Stimulated activated CD8-positive, alpha-beta memory T cell treated with anti-CD3 and anti-CD28 coated beads, Interleukin-7, amount 100 ng/mL, for 48 hours (primary cell): ENCODE results near the gene SF3B3.

Source experiments
- DNase-seq, 2 donors: peaks; one replicate each; pipeline ENCODE4 v3.0.0-alpha.2; 2020; ENCODE audit warnings: low read depth in 1 of 2; ENCODE audit errors: extremely low read depth in 1 of 2

SF3B3 gene

DNA sequence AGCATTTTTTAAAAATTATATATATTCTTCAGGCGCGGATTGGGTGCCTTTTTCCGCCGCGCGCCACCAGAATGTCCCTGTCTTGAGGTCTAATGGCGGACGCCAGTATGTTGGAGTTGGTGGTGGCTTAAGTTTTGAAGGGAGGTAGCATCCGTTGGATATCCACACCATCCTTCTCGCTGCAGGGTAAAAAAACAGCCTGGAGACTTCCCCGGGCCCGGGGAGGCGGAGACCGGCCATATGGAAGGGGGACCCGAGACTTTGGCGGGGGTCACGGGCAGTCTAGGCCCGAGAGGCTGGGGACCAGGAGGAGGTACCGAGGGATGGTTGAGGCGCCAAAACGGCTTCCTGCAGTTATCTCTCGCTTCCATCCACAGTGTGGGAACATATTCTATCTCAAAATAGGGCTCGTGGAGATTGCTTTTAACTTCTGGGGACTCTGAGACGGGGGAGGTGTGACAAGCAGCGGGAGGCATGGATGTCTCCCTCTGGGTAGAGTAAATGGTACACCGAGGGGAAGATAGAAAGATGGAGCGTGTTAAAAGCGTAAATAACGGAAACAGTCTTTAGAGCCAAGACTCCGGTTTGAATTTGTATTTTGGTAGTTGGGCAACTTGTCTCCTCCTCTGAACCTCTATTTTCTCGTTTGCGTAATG lies at the start of gene SF3B3:
SF3B3 (plus strand) TSS at position 74 of the 656 bp plus-strand sequence. CDS start 2,841 bp downstream, outside the sequence.
- peak in 1 of 2 donors; percentile 23 for DNase-seq

DNA sequence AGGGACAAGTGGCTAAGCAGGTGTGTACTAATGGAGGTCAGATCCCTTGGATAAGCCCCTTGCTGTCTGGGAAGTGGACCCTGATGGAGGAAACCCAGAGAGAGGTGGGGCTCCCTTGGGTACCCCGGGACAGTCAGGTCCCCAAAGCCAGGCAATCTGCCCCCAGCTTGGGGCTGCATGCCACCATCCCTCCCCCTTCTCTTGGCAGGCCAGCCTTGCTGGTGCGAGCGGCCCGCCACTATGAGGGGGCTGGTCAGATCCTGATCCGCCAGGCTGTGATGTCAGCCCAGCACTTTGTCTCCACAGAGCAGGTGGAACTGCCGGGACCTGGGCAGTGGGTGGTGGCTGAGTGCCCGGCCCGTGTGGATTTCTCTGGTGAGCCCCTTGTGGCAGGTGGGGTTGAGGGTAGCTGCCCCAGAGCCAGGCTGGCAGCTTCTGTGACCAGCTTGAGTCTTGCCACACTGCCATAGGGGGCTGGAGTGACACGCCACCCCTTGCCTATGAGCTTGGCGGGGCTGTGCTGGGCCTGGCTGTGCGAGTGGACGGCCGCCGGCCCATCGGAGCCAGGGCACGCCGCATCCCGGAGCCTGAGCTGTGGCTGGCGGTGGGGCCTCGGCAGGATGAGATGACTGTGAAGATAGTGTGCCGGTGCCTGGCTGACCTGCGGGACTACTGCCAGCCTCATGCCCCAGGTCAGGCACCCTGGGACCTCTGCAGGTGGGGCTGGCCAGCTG lies 49.1 kb upstream of the SF3B3 start:
- DNase-seq, result no peak

DNA sequence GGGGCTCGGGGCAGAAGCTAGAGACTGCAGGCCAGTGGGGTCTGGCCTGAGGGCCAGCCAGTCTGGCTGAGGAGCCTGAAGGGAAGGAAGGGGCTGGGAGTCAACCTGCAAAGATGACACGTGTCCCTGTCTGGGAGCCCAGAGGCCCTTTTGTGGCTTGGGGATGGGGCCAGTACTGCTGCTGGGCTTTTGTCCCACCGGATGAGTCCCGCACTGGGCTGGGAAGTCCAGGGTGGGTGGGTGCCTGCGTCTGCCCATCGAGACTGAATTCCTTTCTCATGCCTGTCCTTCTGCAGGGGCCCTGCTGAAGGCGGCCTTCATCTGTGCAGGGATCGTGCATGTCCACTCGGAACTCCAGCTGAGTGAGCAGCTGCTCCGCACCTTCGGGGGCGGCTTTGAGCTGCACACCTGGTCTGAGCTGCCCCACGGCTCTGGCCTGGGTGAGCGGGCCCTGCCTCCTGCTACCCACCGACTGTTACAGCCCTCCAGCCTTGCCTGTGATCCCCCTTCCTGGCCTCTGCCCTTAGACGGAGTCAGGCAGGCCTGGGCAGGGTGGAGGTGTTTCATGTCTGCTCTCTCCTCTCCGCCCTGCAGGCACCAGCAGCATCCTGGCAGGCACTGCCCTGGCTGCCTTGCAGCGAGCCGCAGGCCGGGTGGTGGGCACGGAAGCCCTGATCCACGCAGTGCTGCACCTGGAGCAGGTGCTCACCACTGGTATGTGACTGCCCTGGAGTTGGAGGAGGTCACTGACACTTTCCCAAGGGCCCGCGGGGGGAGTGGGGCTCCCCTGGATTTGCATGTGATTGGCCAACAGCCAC lies 48.4 kb upstream of the SF3B3 start:
- no peak for DNase-seq

DNA sequence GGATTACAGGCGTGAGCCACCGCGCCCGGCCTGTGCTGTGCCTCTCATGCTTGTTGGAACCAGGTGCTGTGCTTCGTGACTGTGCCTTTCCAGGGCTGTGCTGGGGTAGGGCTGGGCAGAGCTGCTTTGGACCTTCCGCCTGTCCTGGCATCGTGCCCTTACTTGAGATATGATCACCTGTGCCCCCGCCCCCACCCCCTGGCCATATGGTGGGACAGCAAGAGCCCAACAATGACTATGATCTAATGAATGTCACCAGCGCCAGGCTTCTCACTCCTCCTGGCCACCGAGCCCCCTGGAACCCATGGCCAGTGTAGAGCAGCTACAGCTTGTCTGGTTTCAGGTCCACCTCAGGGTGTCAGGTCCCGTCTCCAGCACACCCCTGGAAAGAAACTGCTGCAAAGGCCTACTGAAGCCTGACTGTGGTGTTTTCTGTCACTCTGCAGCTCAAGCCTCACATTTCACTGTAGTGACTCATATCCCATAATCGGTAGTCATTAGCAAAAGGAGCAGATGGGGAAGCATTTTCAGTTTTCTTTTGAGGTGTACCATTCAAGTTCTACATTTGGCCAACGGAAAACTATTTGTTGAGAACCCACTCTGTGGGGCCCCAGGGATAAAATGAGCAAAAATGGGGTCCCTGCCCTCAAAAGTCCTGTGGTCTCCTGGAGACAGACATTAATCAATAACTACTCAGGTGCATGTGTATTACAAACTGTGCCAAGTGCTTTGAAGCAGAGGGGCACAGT lies 47.2 kb upstream of the SF3B3 start:
- DNase-seq, result peak; percentile 34 to 50

DNA sequence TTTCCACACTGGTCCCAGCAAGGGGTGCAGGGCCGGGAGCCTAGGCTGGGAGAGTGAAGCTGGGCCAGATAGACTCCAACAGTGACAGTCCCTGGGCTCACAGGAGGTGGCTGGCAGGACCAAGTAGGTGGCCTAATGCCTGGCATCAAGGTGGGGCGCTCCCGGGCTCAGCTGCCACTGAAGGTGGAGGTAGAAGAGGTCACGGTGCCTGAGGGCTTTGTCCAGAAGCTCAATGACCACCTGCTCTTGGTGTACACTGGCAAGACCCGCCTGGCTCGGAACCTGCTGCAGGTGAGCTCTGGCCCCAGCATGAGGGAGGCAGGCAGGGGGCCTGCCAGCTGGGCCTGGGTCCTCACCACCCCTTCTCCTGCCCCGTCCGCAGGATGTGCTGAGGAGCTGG lies 45.4 kb upstream of the SF3B3 start:
- no peak for DNase-seq

DNA sequence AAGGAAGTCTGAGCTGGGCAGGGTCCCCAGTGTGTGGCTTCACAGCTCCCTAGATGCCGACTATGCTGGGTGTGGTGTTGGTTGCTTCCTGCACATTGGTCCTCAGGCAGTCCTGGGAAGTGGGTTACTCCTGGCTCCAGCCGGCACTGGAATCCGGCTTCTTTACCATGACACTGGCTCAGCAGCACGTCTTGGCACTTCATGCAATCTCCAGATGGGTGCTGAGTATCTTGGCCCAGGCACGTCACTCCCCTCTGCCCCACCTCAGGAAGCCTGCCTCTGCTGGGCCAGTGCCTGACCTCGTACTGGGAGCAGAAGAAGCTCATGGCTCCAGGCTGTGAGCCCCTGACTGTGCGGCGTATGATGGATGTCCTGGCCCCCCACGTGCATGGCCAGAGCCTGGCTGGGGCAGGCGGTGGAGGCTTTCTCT lies 44.7 kb upstream of the SF3B3 start:
- no peak for DNase-seq

DNA sequence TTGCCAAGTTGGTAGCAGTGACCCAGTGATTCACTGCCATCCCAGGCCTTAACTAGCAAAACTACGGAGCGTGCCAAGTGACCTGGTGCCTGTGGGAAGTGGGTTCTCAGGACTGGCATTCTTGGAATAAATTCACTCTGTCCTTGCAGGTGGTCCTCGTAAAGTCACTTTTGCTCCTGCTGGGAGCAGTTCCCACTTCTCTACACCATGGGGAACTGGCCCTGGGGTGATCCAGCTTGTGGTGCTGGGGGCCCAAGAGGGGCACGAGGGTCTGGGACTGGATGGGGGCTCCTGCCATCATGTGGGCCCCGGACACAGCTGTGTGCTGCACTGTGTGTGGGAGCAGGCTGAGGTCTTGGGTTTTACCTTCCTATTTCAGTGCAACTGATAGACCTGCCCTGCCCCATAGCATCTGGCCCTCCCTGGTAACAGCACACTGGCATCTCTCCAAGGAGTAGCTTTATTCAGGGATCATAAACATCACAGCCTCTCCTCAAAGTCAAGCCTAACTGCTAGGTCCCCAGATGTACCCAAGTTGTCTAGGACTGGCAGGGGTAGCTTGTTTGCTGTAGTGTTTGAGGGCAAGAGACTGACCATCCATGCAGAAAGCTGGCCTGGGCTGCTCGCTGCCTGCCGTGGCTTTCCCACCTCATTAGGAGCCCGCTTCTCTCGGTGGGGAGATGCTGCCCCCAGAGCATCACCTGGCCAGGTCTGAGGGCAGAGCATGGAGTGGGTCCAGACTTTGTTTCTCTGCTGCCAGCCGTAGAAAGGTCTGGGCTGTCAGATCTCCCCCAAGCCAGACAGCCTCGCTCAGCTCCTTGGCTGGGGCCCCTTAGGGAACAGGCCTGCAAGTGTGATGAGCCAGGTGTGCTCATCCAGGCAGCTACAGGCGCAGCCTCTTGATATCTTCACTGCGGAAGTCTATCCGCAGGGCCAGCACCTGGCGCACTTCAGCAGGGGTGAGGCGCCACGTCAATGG lies 43.2 kb upstream of the SF3B3 start:
- no peak for DNase-seq

DNA sequence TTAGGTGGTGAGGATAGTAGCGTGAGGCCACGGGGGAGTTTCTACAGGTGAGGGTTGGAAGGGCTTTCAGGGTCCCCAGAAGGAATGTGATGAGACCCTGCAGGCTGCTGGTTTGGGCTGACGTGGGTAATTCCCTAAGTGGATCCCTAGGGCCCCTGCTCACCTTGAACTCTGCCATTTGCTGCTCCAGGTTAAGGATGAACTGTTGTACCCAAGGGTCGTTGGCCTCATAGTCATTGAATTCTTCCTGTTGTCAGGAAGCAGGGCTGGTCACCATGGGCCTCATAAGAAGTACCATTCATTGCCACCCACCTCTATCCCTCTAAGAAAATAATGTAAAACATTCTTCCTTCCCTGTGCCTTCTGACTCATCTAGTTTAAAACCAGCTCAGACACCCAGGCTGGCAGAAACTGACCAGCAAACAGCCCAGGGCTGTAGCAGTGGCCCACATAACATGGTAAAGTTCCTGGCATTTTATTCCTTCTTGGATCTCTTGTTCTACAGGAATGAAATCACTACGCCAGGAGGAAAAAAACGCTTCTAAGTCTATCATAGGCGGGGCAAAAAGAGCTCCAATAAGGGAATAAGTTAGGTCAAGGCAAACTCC lies 41.6 kb upstream of the SF3B3 start:
- no peak for DNase-seq

DNA sequence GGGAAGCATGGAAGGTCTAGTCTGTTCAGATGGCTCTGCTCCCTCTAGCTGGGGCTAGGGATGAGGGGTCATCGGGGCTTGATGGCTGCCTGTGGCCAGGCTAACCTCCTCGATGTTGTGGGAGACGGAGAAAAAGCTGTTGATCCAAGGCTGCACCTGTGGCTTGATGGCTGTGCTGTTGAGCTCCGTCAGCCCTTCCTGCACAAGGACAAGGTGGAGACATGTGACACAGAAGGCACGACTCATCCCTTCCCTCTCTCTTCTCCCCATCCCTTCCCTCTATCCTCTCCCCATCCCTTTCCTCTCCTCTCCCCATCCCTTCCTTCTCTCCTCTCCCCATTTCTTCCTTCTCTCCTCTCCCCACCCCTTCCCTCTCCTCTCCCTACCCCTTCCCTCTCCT lies 41.0 kb upstream of the SF3B3 start:
- no peak for DNase-seq

DNA sequence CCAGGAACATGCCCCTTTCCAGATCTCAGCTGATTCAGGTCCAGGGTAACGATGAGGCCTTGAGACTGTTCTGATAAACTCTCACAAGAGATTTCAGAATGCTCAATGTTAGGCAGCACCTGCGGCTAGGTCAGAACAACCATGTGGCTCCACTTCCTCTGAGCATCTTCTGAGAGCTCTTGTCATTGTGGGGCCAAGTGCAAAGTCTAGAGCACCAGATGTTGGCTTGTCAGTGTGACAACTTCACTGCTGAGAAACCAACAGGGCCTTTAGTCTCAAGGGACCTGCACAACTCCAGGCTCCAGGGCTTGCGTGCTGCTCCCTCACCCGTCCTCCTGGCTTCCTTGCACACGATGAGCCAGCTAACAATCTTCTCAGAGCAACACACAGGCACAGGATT lies 40.2 kb upstream of the SF3B3 start:
- DNase-seq, result no peak

DNA sequence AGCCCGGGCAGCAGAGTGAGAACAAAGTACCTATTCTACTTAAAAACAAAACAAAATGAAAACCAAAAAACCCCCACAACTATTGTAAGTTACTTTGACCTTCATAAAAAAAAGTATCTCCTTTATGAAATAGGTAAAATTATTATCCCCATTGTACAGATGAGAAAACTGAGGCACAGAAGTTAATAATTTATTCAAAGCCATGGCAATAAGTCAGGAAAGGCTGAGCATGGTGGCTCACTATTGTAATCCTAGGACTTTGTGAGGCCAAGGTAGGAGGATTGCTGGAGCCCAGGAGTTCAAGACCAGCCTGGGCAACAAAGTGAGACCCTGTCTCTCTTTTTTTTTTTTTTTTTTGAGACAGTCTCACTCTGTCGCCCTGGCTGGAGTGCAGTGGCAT lies 38.7 kb upstream of the SF3B3 start:
- DNase-seq, result no peak

DNA sequence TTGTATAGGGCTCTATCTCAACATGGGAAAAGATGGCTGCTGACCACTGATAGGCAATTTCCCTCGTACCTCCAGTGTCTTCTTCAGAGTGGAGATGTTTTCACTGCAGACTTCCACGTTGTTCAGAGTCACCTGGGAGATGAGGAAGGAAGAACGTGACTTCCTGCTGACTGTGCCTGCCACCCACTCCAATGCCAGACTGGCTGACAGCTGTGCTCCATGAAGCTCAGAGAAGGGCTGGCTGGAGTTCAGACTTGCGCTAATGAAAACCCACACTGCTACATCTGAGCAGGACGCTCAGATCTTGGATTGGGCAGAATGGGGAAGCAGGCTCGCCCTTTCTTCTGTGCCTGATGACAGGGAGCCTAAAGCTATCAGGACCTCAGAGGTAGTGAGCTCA lies 33.4 kb upstream of the SF3B3 start:
- no peak for DNase-seq

DNA sequence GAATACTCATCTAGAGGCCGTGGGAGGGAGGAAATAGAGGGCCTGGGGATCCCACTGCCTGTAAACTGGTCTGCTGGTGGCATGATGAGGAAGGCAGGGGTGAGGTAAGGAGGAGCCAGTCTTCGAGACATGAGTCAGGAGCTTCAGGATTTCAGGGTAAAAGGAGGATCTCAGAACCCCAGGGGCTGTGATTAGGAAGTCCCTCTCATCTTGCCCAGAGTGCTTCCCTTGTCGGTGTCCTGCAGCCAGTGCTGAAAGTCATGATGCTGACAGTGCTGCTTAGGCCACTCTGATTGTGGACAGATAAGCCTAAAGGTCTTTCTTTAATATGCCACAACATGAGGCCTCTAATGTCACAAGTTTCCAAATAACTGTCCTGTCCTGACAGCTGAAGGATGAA lies 29.8 kb upstream of the SF3B3 start:
- no peak for DNase-seq

DNA sequence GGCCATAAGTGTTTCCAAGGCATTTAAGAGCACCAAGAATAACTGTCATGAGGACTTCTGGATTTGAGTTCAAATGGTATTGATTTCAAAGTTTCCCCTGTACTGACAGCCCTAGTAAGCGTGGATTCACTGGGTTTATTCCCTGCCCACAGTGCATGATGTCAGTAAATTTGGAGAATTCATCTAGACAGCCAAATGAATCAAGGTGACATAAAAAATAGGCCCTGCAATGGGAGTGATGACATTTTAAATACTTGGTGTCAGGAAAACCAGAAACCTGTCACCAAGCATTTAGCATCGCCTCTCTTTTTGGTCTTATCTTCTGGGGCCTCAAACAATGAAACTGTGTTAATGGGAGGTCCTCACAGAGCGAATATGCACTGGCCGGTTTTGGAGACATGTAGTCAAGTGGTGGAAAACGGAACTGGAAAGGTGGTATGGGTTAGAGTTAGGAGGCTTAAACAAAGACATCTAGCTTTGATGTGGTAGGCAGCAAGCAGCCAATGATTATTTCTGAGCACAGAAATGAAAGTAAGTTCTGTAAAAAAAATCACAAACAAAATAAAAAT lies 29.3 kb upstream of the SF3B3 start:
- DNase-seq, result no peak

DNA sequence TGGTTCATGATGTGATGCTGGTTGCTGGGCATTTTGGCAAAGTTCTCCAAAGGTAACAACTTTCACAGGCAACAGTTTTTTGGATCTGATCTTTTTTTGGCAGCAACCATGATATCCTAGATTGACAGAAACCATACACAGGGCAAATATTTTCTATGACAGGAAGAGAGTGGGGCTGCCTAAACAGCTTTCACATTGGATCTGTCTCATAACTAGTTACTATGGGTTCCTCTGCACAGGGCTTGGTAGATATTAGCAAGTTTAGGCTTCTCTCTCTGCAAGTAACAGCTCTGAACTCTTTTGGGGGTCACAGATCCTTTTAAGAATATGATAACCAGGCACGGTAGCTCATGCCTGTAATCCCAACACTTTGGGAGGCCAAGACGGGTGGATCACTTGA lies 28.8 kb upstream of the SF3B3 start:
- DNase-seq, result no peak

DNA sequence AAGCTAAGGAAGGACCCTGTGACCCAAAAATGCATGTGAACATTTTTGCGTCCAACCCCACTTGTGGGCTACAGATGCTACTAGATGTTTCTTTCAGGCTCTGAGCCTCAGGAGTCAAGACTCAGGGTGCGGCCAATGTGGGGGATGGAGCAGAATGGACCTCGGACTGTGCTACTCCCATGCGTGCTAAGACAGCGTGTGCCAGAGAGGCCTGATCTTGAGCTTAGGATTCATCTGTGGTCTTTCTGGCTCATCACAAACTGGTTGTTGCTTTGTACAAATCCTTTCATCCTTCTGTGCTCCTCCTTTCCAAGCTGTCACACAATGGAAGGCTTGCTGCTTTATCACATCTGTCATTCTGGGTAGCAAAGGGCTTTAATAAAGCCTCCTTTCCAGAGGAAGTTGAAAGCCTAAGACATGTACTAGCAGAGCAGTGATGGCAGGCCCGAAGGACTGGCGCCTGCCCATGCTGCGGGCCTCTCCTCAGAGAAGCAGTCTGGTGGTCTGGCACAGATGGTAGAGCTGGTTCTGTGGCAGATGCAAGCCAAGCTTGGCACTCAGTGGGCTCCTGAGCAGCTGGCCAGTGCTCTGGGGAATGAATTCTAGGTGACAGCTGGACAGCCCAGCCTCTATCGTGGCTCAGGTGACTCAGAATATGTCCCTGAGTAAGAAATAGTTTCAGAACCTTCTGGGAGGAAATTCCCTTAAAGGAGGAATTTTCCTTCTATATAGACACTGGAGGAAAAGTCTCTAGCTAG lies 28.0 kb upstream of the SF3B3 start:
- no peak for DNase-seq

DNA sequence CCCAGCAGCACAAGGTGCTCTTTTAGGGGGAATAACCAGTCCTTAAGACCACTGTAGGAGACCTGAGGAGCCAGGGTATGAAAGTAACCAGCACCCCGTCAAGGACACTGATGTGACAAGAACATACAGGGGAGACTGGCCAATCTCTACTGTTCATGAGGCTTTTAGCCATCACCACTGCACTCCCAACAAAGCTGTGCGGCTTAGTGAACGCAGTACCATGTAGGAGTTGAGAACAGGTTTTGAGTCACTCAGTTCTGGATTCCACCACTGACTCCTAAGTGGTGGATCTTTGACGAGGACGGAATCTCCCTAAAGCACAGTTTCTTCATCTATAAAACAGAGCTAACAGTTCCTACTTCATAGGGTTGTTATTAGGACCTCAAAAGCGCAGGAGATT lies 27.1 kb upstream of the SF3B3 start:
- no peak for DNase-seq

DNA sequence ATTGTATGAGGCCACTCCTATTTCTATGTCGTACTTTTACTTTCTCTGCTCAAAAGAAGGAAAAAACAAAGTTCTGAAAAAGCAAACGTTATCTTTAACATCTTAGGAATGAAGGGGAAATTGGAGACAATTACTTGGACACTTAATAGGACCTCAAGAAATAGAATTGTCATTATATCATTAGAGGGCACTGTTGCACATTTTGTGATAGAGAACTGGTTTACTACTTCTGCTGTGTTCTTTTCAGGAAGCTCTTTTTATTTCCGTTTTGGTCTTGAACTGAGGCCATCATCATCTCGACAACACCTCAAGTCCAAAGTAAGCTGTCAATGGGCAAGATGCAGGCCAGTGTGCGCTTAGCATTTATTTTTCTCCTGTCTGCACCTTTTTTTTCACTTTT lies 14.9 kb upstream of the SF3B3 start:
- DNase-seq, result no peak
